PC-9 (cell line): ENCODE results near the gene C5orf58. TPM values are rescaled to one million over a fixed set of nuclear protein-coding genes. Genes with fewer than 3 reads are reported as not detected.

Experiments used
- Bru-seq: library from RNA; stranded (reverse); fragments of 400-500 nt; gene quantifications from one replicate; lab custom pipeline; 2021; lab: Mats Ljungman, UMichigan
- BruChase-seq, 2 experiments: library from RNA; stranded (reverse); fragments of 400-500 nt; gene quantifications; one replicate each; lab custom pipeline; 2021; lab: Mats Ljungman, UMichigan
- BruUV-seq: library from RNA; stranded (reverse); fragments of 400-500 nt; replicated peaks from 2 replicates; lab custom pipeline; 2021; lab: Mats Ljungman, UMichigan
- CTCF ChIA-PET: fragments of 300-600 bp; sonication (Branson Sonifier 250); formaldehyde crosslinking; loops from one replicate; lab custom pipeline; 2022; ENCODE audit warnings: antibody characterized with exemption; lab: Charles Lee
- POLR2A ChIA-PET: fragments of 300-600 bp; sonication (Branson Sonifier 250); formaldehyde crosslinking; loops from one replicate; lab custom pipeline; 2022; ENCODE audit warnings: antibody characterized with exemption; ENCODE audit not compliant: unreplicated experiment; lab: Charles Lee
- DNase-seq, 2 experiments: peaks; one replicate each; pipeline versions ENCODE4 v3.0.0 to v3.0.0-alpha.2; 2015 to 2022; ENCODE audit warnings: mixed read lengths in 1 of 2
- H2AFZ ChIP-seq: fragments of 200-600 bp; sonication (generic); 2 replicates; pipeline ENCODE4 v1.8.1; 2017; ENCODE audit warnings: antibody characterized with exemption
- H3F3A ChIP-seq: fragments of 200-600 bp; sonication (generic); 2 replicates; pipeline ENCODE4 v1.8.1; 2017; ENCODE audit warnings: antibody characterized with exemption, mild to moderate bottlenecking, low read depth; ENCODE audit not compliant: insufficient read depth
- H3K27ac ChIP-seq: fragments of 200-600 bp; sonication (generic); 2 replicates; pipeline ENCODE4 v1.6.1; 2016; ENCODE audit warnings: mixed run types
- H3K27me3 ChIP-seq: fragments of 200-600 bp; sonication (generic); 2 replicates; pipeline ENCODE4 v1.6.1; 2016; ENCODE audit warnings: low read depth, mixed run types; ENCODE audit not compliant: insufficient read depth
- H3K36me3 ChIP-seq: fragments of 200-600 bp; sonication (generic); 2 replicates; pipeline ENCODE4 v1.6.1; 2016; ENCODE audit warnings: low read depth, mixed run types
- H3K4me1 ChIP-seq: fragments of 200-600 bp; sonication (generic); replicated peaks from 2 replicates; pipeline ENCODE4 v1.6.1; 2016; ENCODE audit warnings: mixed run types; ENCODE audit not compliant: insufficient read depth
- H3K4me2 ChIP-seq: fragments of 200-600 bp; sonication (generic); 2 replicates; pipeline ENCODE4 v1.6.1; 2017; ENCODE audit warnings: mixed run types
- H3K4me3 ChIP-seq: fragments of 200-600 bp; sonication (generic); 2 replicates; pipeline ENCODE4 v1.6.1; 2016; ENCODE audit warnings: mixed run types
- H3K79me2 ChIP-seq: fragments of 200-600 bp; sonication (generic); 2 replicates; pipeline ENCODE4 v1.6.1; 2017; ENCODE audit warnings: low read depth, mixed run types
- H3K9me2 ChIP-seq: fragments of 200-600 bp; sonication (generic); 2 replicates; pipeline ENCODE4 v1.8.1; 2017; ENCODE audit warnings: mild to moderate bottlenecking; ENCODE audit not compliant: insufficient read depth
- H3K9me3 ChIP-seq: fragments of 200-600 bp; sonication (generic); 2 replicates; pipeline ENCODE4 v1.8.1; 2016; ENCODE audit warnings: low read depth; ENCODE audit not compliant: insufficient read depth
- H4K20me1 ChIP-seq: fragments of 200-600 bp; sonication (generic); 2 replicates; pipeline ENCODE4 v1.8.1; 2017; ENCODE audit not compliant: insufficient read depth
- CTCF ChIP-seq: fragments of 200-600 bp; sonication (generic); conservative IDR thresholded peaks from 2 replicates; pipeline ENCODE4 v1.6.1; 2017; ENCODE audit warnings: mixed run types, antibody characterized with exemption, mild to moderate bottlenecking, moderate library complexity
- EZH2 ChIP-seq: fragments of 200-600 bp; sonication (generic); IDR thresholded peaks from 2 replicates; pipeline ENCODE4 v1.8.0; 2017; ENCODE audit warnings: antibody characterized with exemption, low read depth
- intact Hi-C: fragments of 100-400 bp; cut with micrococcal nuclease; formaldehyde crosslinking; loops from one replicate; pipeline ENCODE4 v1.10.0; 2022; ENCODE audit not compliant: unreplicated experiment
- long read RNA-seq: library from polyadenylated mRNA; stranded (forward); transcript quantifications from one replicate; pipeline ENCODE4 v2.0.0, GENCODE V29; 2022
- total RNA-seq: library from RNA; stranded (reverse); gene quantifications from 2 replicates; pipeline ENCODE4 v1.2.3, GENCODE V29; 2021

The C5orf58 gene
- total RNA-seq = not detected in 2 replicates
- percentile 11 among the genes with signal in this experiment for Bru-seq, nascent RNA
- percentile 15 among the genes with signal in this experiment for BruChase-seq, experiment 1, labeled RNA remaining after a 2-hour chase
- BruChase-seq, experiment 2, labeled RNA remaining after a 6-hour chase = percentile 17 among the genes with signal in this experiment
- long read RNA-seq = 0 reads

- no peaks in the 10 kb centered on the region for H3K9me3 ChIP-seq
- no peak within 1 kb of the TSS for H3K4me2 ChIP-seq
- no peak within 1 kb of the TSS for H3K27ac ChIP-seq
- no peaks in the 10 kb centered on the region for H4K20me1 ChIP-seq
- no peak for TF ChIP-seq CTCF
- TF ChIP-seq EZH2 = no peak
- H2AFZ ChIP-seq = no peak within 1 kb of the TSS
- H3K36me3 ChIP-seq = no peaks in the 10 kb centered on the region
- no peaks in the 10 kb centered on the region for H3K9me2 ChIP-seq
- intact Hi-C loops = no loop called here
- no peak for DNase-seq
- H3K27me3 ChIP-seq = no peaks in the 10 kb centered on the region
- H3K79me2 ChIP-seq = no peaks in the 10 kb centered on the region
- H3K4me1 ChIP-seq = no peaks in the 10 kb centered on the region
- no TSS peak for BruUV-seq
- H3K4me3 ChIP-seq = no peak within 1 kb of the TSS
- CTCF ChIA-PET = no interaction called here
- POLR2A ChIA-PET = no interaction called here
- no peaks in the 10 kb centered on the region for H3F3A ChIP-seq
These were observed at the start of gene C5orf58 for GRCh38 chr5:170232786-170233185. C5orf58 (plus strand) TSS chr5:170232985; CDS start chr5:170234977, 1,992 bp downstream.

GRCh38 chr5:170183816-170184687 is 48.7 kb upstream of the C5orf58 start:
- H4K20me1 ChIP-seq = no peaks in the 10 kb centered on the region
- peaks cover 11% of the 10 kb centered on the region; the same call in 1 of the 2 replicates for H3F3A ChIP-seq
- DNase-seq = peak in 1 of 2 experiments; percentile 80
- TF ChIP-seq CTCF = peak; percentile 93
- TF ChIP-seq EZH2 = no peak
- H3K79me2 ChIP-seq = no peaks in the 10 kb centered on the region
- H3K9me2 ChIP-seq = no peaks in the 10 kb centered on the region
- intact Hi-C loops = loop anchor here (1.0 to 10.0 kb wide), 5 partner anchors 33 to 479 kb away; partner anchors contain the start of gene INSYN2B
- H3K4me3 ChIP-seq = no peak overlapping the region
- no peaks in the 10 kb centered on the region for H3K27me3 ChIP-seq
- POLR2A ChIA-PET = no interaction called here
- H2AFZ ChIP-seq = no peak overlapping the region
- CTCF ChIA-PET = interaction anchor here (0.6 to 1.6 kb wide), 4 partner anchors 11 to 83 kb away, joined by 4 to 8 read pairs (median 6); no protein-coding TSS in a partner anchor
- H3K9me3 ChIP-seq = no peaks in the 10 kb centered on the region
- no TSS peak for BruUV-seq
- H3K4me1 ChIP-seq = peaks cover 21% of the 10 kb centered on the region
- no peak overlapping the region for H3K27ac ChIP-seq
- no peaks in the 10 kb centered on the region for H3K36me3 ChIP-seq
- no peak overlapping the region for H3K4me2 ChIP-seq

- Histone ChIP-seq H2AFZ (no peak overlapping the region), H3K4me2 (no peak overlapping the region), H3K4me3 (no peak overlapping the region), H3K9me2 (no peaks in the 10 kb centered on the region), H3K79me2 (no peaks in the 10 kb centered on the region), H3F3A (peaks cover 18% of the 10 kb centered on the region; the same call in 1 of the 2 replicates), H4K20me1 (no peaks in the 10 kb centered on the region), H3K4me1 (peaks cover 28% of the 10 kb centered on the region), H3K9me3 (no peaks in the 10 kb centered on the region), H3K27me3 (no peaks in the 10 kb centered on the region), H3K27ac (no peak overlapping the region), H3K36me3 (no peaks in the 10 kb centered on the region)
- ChIA-PET CTCF (interaction anchor here (0.6 to 1.6 kb wide), 3 partner anchors 30 to 33 kb away, joined by 4 to 8 read pairs (median 7); no protein-coding TSS in a partner anchor), POLR2A (no interaction called here)
- no TSS peak for BruUV-seq
- no peak for DNase-seq
- TF ChIP-seq CTCF (no peak), EZH2 (no peak)
- intact Hi-C loops = loop anchor here (1.0 to 10.0 kb wide), 5 partner anchors 32 to 480 kb away; partner anchors contain the start of gene INSYN2B
These were observed 48.0 kb upstream of the C5orf58 start for GRCh38 chr5:170184737-170185136.
